HG03521 (cell line): ENCODE results near the gene ANO6.
A peak's percentile ranks its signal among the peaks of the same experiment; 100 is the strongest.
"Not testable (repeated sequence)": the region's sequence is repeated elsewhere in the genome, so short reads cannot be mapped to it uniquely, and the experiment has no call there.

ENCODE experiments used
- ATAC-seq: cut with Tn5 transposase; IDR thresholded peaks from one replicate; pipeline ENCODE4 v1.9.1; 2021; ENCODE audit warnings: mild to moderate bottlenecking, moderate library complexity; ENCODE audit not compliant: unreplicated experiment

Gene ANO6, protein sequence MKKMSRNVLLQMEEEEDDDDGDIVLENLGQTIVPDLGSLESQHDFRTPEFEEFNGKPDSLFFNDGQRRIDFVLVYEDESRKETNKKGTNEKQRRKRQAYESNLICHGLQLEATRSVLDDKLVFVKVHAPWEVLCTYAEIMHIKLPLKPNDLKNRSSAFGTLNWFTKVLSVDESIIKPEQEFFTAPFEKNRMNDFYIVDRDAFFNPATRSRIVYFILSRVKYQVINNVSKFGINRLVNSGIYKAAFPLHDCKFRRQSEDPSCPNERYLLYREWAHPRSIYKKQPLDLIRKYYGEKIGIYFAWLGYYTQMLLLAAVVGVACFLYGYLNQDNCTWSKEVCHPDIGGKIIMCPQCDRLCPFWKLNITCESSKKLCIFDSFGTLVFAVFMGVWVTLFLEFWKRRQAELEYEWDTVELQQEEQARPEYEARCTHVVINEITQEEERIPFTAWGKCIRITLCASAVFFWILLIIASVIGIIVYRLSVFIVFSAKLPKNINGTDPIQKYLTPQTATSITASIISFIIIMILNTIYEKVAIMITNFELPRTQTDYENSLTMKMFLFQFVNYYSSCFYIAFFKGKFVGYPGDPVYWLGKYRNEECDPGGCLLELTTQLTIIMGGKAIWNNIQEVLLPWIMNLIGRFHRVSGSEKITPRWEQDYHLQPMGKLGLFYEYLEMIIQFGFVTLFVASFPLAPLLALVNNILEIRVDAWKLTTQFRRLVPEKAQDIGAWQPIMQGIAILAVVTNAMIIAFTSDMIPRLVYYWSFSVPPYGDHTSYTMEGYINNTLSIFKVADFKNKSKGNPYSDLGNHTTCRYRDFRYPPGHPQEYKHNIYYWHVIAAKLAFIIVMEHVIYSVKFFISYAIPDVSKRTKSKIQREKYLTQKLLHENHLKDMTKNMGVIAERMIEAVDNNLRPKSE

DNA sequence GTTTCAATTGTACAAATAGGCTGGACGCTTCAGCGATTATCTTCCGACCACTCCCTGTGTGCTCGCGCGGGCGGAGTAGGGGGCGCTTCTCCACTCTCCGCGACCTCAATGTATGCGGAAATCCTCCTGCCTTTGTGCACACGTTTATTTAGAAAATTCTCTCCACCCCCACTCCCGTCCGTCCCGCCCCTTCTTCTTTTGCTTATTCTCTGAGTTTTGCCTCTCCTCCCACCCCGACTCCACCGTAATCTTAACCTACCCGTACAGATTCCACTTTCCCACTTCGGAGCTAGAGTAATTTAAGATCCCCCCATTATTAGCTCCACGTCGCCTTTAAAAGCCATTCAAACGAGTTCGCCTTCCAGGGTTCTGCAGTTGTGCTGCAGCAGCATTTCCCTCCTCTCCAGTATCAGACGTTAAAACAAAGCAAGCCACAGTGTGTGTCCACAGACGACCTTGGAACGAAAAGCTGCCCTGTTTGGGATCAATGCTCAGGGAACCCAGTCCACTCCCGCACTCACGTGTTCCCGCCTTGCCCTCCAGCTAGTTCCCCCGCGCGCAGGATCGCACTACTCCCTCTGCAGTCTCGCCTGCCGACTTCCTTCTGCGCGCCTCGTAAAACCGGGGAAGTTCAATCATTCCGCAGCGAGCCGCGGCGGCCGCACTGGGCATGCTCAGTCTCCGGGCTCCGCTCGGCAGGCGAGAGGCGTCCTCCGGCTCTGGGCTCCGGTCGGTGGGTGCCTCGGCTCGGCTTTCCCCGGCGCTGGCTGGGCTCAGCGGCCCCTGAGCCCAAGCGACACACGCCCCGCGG lies at the start of gene ANO6:
Gene ANO6 (plus strand): TSS at position 677 of the 811 bp plus-strand sequence. CDS start 227 bp downstream, outside the sequence.
- peak; percentile 59 for ATAC-seq

GRCh38 chr12:45168976-45169375 lies 46.9 kb upstream of the ANO6 start:
- no peak for ATAC-seq

DNA sequence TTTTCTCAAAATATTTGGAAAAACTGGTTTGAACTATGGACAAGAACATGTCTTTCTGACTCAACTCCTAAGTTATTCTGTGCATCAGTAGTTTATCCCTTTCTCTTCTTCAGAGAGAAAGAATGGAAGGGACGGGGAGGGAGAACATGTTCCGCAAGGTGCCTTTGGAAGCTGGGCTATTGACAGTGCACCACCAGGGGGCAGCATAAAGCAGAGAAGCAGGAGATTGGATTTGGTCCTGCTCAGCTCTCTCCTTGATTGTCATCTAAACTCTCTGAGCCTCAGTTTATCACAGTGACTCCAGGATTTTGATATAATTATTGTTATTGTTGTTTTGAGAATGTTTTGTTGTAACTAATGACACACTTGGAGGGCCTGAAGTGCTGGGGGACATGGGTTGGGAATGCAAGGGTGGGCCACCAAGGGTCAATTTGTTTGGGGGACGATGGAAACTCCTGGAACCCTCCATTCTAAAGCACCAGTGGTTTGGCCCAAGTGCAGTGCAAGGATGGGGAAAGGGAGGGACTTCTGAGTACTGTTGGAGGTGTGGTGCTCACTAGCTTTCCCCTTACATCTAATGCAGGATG lies 45.3 kb upstream of the ANO6 start:
- no peak for ATAC-seq

DNA sequence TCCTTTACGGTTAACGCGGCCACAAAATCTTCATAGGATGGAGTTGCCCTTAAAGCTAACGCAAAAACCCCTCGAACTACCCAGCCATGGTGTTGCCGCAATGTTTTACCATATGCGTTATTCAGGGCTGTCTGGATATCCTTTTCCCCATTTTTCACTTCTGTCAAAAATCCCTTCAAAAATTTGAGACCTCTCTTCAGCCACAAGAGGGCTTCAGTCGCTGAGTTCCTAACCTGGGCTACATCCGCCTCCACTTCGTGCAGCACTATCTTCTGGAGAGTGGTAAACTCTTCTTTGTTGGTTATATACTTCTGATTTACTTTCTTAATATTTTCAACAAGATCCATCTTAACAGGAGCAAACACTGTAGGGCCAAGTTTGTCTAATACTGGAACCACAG lies 42.6 kb upstream of the ANO6 start:
- not testable (repeated sequence) for ATAC-seq

DNA sequence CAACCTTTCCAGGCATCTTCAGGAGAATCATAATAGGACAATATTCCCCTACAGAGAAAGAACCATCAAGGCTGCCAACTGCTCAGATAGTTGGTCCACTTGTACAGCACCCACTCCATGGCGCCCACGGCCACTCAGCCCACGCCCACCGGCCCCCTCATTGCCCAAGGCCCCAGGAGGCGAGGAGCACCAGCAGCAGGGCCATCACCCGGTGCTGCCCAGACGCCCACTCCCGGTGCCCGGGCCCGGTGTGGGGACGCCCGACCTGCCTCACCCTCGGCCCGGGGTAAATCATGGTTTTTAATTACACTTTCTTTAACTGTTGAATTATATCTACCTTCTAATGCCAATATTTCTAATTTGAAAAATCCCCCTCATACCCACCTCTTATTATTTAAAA lies 41.3 kb upstream of the ANO6 start:
- ATAC-seq = no peak

GRCh38 chr12:45178771-45179170 lies 37.1 kb upstream of the ANO6 start:
- no peak for ATAC-seq

- ATAC-seq = no peak
Observed at GRCh38 chr12:45182511-45182910, 33.4 kb upstream of the ANO6 start.

GRCh38 chr12:45183246-45183645 lies 32.6 kb upstream of the ANO6 start:
- no peak for ATAC-seq

- no peak for ATAC-seq
Observed at GRCh38 chr12:45184147-45184963, 31.5 kb upstream of the ANO6 start.

DNA sequence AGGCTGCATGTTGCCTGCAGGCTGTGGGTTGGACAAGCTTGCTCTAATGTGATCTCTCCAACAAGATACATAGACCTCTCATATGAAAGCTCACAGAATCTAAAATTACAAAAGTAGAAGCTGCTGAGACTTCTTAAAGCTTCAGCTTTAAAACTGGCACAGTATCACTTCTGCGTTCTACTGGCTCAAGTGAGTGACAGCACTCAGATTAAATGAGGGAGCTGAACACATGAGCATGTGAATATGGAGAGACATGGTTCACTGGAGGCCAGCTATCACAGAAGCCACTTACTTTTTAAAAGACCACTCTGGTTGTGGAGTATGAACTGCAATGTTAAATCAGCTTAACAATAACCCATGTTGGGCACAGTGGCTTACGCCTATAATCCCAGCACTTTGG lies 29.1 kb upstream of the ANO6 start:
- ATAC-seq = no peak

DNA sequence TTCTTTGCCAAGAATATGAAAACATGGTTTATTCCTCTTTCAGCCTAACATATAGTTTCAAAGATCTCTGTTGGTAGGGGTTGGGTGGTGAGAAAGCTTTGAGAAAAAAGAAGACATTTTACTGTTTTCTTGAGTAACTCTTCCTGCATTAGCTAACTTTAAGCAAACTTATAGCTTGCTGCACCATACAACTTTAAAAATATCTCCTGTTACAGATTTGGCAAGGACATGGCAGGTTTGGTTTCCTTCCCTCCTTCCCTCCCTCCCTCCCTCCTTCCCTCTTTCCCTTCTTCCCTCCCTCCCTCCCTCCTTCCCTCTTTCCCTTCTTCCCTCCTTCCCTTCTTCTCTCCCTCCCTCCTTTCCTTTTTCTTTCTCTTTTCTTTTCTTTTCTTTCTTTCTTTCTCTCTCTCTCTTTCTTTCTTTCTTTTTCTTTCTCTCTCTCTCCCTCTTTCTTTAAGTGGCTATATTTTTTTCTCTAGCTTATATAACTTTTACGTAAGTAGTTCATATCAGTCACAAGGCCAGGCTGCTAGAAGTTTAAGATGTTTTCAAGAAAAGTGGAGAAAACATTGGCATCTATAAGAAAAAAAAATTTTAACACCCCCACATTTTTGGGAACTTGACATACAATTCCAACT lies 26.0 kb upstream of the ANO6 start:
- no peak for ATAC-seq

GRCh38 chr12:45191239-45191638 lies 24.7 kb upstream of the ANO6 start:
- no peak for ATAC-seq

- no peak for ATAC-seq
Observed at GRCh38 chr12:45192707-45193106, 23.2 kb upstream of the ANO6 start.

DNA sequence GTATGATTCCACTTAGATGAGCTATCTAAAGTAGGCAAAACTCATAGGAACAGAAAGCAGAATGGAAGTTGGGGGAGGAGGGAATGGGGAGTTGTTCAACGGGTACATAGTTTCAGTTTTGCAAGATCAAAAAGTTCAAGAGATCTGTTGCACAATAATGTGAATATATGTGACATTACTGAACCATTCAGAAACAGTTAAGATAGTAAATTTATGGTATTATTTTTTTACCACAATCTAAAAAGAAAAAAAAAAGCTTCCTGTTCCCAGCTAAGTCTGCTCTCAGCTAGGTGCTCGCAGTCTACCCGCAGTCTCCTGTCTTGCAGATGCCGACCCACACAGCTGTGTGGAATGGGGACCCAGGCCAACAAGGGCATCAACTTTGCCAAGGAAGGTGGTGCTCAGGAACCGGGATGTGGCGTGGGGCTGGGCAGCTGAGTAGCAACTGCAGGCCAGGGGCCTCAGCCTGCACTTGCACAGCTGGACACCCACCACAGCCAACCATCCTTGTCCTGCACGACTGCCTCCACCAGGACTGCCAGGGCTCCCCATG lies 15.3 kb upstream of the ANO6 start:
- no peak for ATAC-seq

GRCh38 chr12:45203767-45204166 lies 12.1 kb upstream of the ANO6 start:
- ATAC-seq = no peak

DNA sequence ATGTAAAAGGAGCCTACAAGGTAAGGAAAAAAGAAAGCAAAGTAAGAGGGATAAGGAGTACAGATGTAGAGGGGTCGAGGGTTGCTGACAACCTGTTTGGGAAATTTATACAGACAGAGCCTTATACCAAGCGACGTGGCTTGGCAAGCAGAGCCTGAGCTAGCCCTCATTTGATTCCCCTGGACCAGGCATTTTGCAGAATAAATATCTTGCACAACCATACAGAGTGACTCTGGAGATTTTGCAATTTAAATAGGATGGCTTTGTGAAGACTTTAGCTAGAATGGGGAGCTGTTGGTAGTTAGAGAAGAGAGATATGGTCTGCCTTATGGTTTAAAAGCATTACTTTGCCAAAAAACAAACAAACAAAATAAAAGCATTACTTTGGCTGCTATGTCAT lies 11.1 kb upstream of the ANO6 start:
- ATAC-seq = no peak

- no peak for ATAC-seq
Observed at GRCh38 chr12:45205165-45205825, 10.6 kb upstream of the ANO6 start.
